Osteocyte (in vitro differentiated cells): ENCODE results near the gene KCNIP4. TPM values are rescaled to one million over a fixed set of nuclear protein-coding genes. Genes with fewer than 3 reads are reported as not detected.

Experiments used
- DNase-seq: peaks from one replicate; pipeline ENCODE4 v3.0.0; 2021; ENCODE audit warnings: mixed read lengths; ENCODE audit not compliant: unreplicated experiment; ENCODE audit errors: extremely low spot score
- H3K27ac Mint-ChIP-seq: one replicate; pipeline ENCODE4 v1.8.0; 2021; ENCODE audit warnings: mild to moderate bottlenecking, mixed read lengths; ENCODE audit not compliant: unreplicated experiment
- H3K27me3 Mint-ChIP-seq: one replicate; pipeline ENCODE4 v1.8.0; 2021; ENCODE audit warnings: mixed read lengths; ENCODE audit not compliant: unreplicated experiment
- H3K36me3 Mint-ChIP-seq: one replicate; pipeline ENCODE4 v1.8.0; 2021; ENCODE audit warnings: mixed read lengths; ENCODE audit not compliant: unreplicated experiment
- H3K4me1 Mint-ChIP-seq: one replicate; pipeline ENCODE4 v1.8.0; 2021; ENCODE audit warnings: mixed read lengths; ENCODE audit not compliant: unreplicated experiment
- H3K4me3 Mint-ChIP-seq: one replicate; pipeline ENCODE4 v1.8.0; 2021; ENCODE audit warnings: mild to moderate bottlenecking, moderate library complexity, mixed read lengths; ENCODE audit not compliant: unreplicated experiment
- H3K9me3 Mint-ChIP-seq: one replicate; pipeline ENCODE4 v1.8.0; 2021; ENCODE audit warnings: mixed read lengths; ENCODE audit not compliant: unreplicated experiment
- total RNA-seq: library from RNA; stranded (reverse); gene quantifications from 2 replicates; pipeline ENCODE4 v1.2.1, GENCODE V29; 2021
- TF ChIP-seq, protein P1 (sequence below): fragments of 200-600 bp; sonication (generic); IDR thresholded peaks from 2 replicates; pipeline ENCODE4 v1.5.0; 2021; ENCODE audit warnings: antibody characterized with exemption, mild to moderate bottlenecking, moderate library complexity

The KCNIP4 gene
- total RNA-seq, 1 donor from 2014 or later: 0.24 TPM

DNA sequence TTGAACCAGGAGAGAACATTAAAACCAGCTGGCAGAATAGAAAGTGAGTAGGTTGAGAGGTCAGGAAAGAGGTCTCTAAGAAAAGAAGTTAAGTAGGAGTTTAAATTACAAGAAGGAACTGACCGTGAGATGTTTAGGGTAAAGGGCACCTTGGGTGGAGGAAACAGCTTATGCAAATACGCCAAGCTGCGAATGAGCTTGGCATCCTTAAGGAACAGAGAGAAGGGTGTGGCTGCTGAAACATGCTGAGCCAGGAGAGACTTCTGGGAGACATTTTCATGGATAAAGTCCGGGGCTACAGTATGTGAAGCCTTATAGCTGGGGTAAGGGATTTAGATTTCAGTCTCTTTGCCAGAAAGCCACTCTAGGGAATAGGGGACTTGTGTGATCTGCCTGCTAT is 249.1 kb downstream of the KCNIP4 start:
- H3K4me3 Mint-ChIP-seq: no peak overlapping the region
- H3K9me3 Mint-ChIP-seq: no peaks in the 10 kb centered on the region
- TF ChIP-seq, protein P1, sequence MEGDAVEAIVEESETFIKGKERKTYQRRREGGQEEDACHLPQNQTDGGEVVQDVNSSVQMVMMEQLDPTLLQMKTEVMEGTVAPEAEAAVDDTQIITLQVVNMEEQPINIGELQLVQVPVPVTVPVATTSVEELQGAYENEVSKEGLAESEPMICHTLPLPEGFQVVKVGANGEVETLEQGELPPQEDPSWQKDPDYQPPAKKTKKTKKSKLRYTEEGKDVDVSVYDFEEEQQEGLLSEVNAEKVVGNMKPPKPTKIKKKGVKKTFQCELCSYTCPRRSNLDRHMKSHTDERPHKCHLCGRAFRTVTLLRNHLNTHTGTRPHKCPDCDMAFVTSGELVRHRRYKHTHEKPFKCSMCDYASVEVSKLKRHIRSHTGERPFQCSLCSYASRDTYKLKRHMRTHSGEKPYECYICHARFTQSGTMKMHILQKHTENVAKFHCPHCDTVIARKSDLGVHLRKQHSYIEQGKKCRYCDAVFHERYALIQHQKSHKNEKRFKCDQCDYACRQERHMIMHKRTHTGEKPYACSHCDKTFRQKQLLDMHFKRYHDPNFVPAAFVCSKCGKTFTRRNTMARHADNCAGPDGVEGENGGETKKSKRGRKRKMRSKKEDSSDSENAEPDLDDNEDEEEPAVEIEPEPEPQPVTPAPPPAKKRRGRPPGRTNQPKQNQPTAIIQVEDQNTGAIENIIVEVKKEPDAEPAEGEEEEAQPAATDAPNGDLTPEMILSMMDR: no peak
- peaks cover 26% of the 10 kb centered on the region for H3K27me3 Mint-ChIP-seq
- H3K27ac Mint-ChIP-seq: no peak overlapping the region
- H3K4me1 Mint-ChIP-seq: no peaks in the 10 kb centered on the region
- no peak for DNase-seq
- no peaks in the 10 kb centered on the region for H3K36me3 Mint-ChIP-seq

- Mint-ChIP-seq H3K27ac (no peak overlapping the region), H3K27me3 (peaks cover 26% of the 10 kb centered on the region), H3K36me3 (no peaks in the 10 kb centered on the region), H3K4me3 (no peak overlapping the region), H3K4me1 (no peaks in the 10 kb centered on the region), H3K9me3 (no peaks in the 10 kb centered on the region)
- DNase-seq: no peak
- TF ChIP-seq, protein P1: no peak
Measured at GRCh38 chr4:21697583-21697982, 251.0 kb downstream of the KCNIP4 start.

GRCh38 chr4:21695141-21695540 is 253.4 kb downstream of the KCNIP4 start:
- TF ChIP-seq, protein P1: no peak
- no peaks in the 10 kb centered on the region for H3K4me1 Mint-ChIP-seq
- no peak overlapping the region for H3K4me3 Mint-ChIP-seq
- no peak overlapping the region for H3K27ac Mint-ChIP-seq
- no peaks in the 10 kb centered on the region for H3K9me3 Mint-ChIP-seq
- no peak for DNase-seq
- peaks cover 23% of the 10 kb centered on the region for H3K27me3 Mint-ChIP-seq
- H3K36me3 Mint-ChIP-seq: no peaks in the 10 kb centered on the region

DNA sequence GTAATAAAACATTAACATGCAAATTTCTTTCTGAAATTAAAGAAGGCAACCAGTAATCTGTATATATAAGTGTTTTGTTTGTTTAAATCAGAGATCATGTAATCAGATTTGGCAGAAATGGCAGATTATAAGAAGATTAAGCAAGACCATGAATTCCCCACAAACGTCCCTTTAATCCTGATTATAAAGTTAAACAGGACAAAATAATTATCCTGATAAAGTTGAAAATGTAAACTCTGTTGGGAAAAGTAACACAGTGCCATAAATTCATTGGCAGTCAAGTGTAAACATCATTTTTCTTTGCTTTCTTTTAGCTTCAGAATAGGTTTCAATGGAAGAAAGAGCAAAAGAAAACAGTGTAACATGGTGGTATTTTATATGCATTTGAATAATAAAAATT is 256.3 kb downstream of the KCNIP4 start:
- Mint-ChIP-seq H3K27ac (no peak overlapping the region), H3K36me3 (no peaks in the 10 kb centered on the region), H3K4me3 (no peak overlapping the region), H3K27me3 (peaks cover 9% of the 10 kb centered on the region), H3K4me1 (no peaks in the 10 kb centered on the region), H3K9me3 (no peaks in the 10 kb centered on the region)
- TF ChIP-seq, protein P1: no peak
- DNase-seq: no peak

- TF ChIP-seq, protein P1: no peak
- DNase-seq: no peak
- Mint-ChIP-seq H3K27ac (no peak overlapping the region), H3K27me3 (peaks cover 3% of the 10 kb centered on the region), H3K4me1 (no peaks in the 10 kb centered on the region), H3K36me3 (no peaks in the 10 kb centered on the region), H3K9me3 (no peaks in the 10 kb centered on the region), H3K4me3 (no peak overlapping the region)
Measured at GRCh38 chr4:21688596-21689265, 259.8 kb downstream of the KCNIP4 start.
